SK-N-MC (cell line): ENCODE data around the gene GID4.

ENCODE experiments used
- EZH2 ChIP-seq: fragments of 200-600 bp; sonication (generic); IDR thresholded peaks from one replicate; pipeline ENCODE4 v1.6.1; 2017; ENCODE audit warnings: antibody characterized with exemption
- POLR2AphosphoS5 ChIP-seq: IDR thresholded peaks from 2 replicates; pipeline ENCODE4 v1.6.1; 2012; ENCODE audit warnings: mild to moderate bottlenecking, low read depth, low read length, borderline replicate concordance

DNA sequence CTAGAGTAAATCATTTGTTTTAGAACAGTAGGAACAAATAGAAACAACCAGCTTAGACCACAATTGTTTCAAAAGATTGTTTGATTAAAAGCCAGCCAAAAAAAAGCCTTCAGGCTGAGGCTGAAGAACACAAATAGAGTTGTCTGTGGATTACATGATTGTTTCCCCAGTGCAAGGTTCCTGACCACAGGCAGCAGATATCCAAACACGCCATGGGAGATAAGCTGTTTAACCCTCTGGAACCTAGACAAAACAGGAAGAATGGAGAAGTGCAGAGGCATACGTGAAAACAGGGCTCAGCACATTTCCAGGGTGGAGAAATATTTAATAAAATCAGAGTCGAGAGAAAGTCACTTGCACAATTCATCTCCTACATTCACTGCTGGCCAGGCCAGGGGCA, 21.2 kb upstream of the GID4 start:
- TF ChIP-seq POLR2AphosphoS5 = no peak
- no peak for TF ChIP-seq EZH2
